ENCODE measurements around the gene DYNLL1.

GRCh38 chr12:120542166-120542565 lies 46.3 kb downstream of the DYNLL1 start:
- TF ChIP-seq, protein P1, sequence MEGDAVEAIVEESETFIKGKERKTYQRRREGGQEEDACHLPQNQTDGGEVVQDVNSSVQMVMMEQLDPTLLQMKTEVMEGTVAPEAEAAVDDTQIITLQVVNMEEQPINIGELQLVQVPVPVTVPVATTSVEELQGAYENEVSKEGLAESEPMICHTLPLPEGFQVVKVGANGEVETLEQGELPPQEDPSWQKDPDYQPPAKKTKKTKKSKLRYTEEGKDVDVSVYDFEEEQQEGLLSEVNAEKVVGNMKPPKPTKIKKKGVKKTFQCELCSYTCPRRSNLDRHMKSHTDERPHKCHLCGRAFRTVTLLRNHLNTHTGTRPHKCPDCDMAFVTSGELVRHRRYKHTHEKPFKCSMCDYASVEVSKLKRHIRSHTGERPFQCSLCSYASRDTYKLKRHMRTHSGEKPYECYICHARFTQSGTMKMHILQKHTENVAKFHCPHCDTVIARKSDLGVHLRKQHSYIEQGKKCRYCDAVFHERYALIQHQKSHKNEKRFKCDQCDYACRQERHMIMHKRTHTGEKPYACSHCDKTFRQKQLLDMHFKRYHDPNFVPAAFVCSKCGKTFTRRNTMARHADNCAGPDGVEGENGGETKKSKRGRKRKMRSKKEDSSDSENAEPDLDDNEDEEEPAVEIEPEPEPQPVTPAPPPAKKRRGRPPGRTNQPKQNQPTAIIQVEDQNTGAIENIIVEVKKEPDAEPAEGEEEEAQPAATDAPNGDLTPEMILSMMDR (conservative IDR thresholded peaks at IDR 0.05; ENCODE audit: low read depth, low read length), result no peak
- TF ChIP-seq EZH2 (IDR thresholded peaks at IDR 0.05; ENCODE audit: borderline replicate concordance, low read depth, low read length, poor library complexity, severe bottlenecking), result no peak
